Forelimb muscle (tissue), 1 donor: ENCODE measurements around the gene EEF1AKMT4. TPM values are rescaled to one million over a fixed set of nuclear protein-coding genes. Genes with fewer than 3 reads are reported as not detected.

ENCODE experiments used
- DNase-seq: peaks from one replicate; pipeline ENCODE4 v3.0.0-alpha.2; 2013; ENCODE audit warnings: low read depth
- polyA plus RNA-seq: library from polyadenylated mRNA; unstranded; fragments of 120-200 nt; gene quantifications from one replicate; pipeline ENCODE4 v1.2.1, GENCODE V29; 2013; ENCODE audit not compliant: insufficient read length

Gene EEF1AKMT4
- 1.4 TPM for polyA plus RNA-seq

- peak; percentile 94 for DNase-seq
These were observed at the start of gene EEF1AKMT4 for GRCh38 chr3:184249412-184250166. EEF1AKMT4 (plus strand) TSS chr3:184249672; CDS start chr3:184249695, 23 bp downstream.

DNA sequence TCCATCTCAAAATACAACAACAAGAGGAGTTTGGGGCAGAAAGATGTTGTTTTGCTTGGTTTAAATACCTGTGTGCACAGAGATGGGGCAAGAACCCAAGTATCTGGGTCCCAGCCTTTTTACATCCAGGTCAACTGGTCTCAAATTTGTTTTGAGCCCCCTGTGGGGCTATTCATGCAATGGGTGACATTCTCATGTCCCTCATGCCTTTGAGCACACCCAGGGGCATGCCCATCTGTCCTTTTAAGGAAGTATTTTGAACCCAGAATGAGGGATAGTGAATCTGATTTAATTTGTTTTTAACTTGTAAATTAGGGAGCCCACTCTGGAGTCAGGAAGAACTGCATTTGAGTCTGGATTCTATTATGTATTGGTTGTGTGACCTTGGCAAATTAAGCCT, 48.6 kb upstream of the EEF1AKMT4 start:
- DNase-seq: no peak

- DNase-seq: no peak
These were observed 45.9 kb upstream of the EEF1AKMT4 start for GRCh38 chr3:184203526-184203925.

- DNase-seq: no peak
These were observed 40.1 kb upstream of the EEF1AKMT4 start for GRCh38 chr3:184209146-184209923.

- DNase-seq: no peak
These were observed 38.2 kb upstream of the EEF1AKMT4 start for GRCh38 chr3:184211297-184211696.

DNA sequence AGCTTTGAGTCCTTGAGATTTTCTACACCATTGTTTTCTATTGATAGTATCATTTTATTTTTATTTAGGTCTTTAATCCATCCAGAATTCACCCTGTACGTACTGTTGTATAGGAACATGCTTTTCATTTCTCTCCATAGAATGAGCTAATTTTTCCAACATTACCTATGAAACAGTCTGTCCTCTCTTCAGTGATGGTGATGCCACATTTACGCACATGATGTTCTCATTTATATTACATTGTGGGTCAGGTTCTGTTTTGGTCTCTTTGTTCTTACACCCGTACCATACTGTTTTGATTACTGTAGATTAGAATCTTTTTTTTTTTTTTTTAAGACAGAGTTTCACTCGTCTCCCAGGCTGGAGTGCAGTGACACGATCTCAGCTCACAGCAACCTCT, 37.8 kb upstream of the EEF1AKMT4 start:
- no peak for DNase-seq

DNA sequence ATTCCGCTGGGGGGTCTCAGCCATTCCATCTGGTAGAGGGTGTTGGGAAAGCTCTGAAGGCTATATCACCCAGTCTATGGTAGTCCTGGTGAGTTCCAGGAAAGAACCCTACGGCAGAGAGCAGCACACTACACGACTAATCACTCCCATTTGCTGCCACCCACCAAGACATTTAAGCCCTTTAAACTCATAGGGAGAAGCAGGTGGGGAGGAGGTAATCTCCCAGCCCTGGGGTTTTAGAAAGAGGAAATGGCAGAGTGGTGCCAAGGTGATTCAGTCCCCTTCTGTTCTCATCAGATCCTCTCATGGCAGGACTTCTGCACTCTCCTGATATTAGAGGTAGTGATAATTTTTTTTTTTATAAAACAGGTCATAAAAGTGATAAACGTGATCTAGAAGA, 30.7 kb upstream of the EEF1AKMT4 start:
- no peak for DNase-seq

GRCh38 chr3:184222521-184222920, 27.0 kb upstream of the EEF1AKMT4 start:
- no peak for DNase-seq

GRCh38 chr3:184223946-184224345, 25.5 kb upstream of the EEF1AKMT4 start:
- DNase-seq: no peak

GRCh38 chr3:184227481-184227935, 22.0 kb upstream of the EEF1AKMT4 start:
- DNase-seq: no peak

- no peak for DNase-seq
These were observed 20.9 kb upstream of the EEF1AKMT4 start for GRCh38 chr3:184228376-184229137.

- no peak for DNase-seq
These were observed 19.9 kb upstream of the EEF1AKMT4 start, which contains the start of gene VWA5B2 for GRCh38 chr3:184229394-184230080. VWA5B2 (plus strand) TSS chr3:184229585; CDS start chr3:184230529, 944 bp downstream.

DNA sequence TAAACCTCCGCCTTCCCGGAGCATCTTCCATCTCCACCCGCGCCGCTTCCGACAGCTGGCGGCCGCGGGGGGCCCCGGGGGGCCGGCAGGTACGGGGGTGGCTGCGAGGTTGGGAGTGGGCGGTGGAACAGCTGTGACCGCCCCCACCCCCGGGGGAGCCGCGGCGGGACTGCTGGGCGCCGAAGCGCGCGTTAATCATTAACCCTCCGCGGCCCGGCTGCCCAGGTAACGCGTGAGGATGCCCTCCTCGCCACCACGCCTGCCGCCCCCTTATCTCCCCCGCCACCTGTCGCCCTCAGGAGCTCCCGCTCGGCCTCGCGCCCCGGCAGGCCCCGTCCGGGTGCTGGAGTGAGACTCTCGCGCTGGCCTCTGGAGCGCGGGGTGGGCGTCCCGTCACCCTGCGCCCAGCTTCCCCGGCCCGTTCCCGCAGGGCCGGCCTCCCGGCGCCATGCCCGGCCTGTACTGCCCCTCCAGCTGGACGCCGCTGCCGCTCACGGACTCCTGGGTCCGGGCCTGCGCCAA, 19.3 kb upstream of the EEF1AKMT4 start:
- no peak for DNase-seq

DNA sequence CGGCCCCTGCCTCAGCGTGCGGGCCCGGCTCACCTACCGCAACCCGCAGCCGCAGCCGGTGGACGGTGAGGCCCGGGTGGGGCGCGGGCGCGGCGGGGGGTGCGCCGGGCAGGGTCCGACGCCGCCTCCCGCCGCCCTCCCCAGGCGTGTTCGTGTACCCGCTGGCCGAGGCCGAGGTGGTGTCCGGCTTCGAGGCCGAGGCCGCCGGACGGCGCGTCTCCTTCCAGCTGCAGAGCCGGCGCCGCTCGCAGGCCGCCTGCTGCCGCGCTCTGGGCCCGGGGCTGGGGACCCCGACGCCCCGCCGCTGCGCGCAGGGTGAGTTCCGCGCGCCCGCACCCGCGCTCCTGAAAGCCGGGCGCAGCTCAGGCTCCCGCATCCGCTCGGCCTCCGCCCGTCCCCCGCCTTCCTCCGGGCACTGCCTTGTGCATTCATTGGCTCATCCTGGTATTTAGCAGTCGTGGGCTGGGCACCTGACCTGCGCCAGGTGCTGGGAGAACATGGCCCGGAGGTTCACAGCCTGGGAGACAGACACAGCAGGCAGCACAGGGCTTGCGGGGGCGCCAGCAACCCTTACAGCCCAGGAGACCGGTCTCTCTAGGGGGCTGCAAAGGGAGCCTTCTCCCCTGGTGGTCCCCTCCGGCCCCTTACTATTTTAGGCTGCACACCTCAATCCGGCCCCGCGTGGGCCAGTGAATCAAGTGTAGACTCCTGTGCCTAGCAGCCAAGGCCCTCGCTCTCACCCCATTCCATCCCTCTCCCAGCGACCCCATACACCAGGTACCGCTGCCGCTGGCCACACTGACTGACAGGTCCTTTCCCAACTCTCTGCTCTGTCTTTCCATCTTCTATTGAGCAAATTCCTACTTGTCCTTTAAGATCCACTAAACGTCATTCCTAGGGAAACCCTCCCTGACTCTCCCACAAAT, 18.6 kb upstream of the EEF1AKMT4 start:
- DNase-seq: no peak

DNA sequence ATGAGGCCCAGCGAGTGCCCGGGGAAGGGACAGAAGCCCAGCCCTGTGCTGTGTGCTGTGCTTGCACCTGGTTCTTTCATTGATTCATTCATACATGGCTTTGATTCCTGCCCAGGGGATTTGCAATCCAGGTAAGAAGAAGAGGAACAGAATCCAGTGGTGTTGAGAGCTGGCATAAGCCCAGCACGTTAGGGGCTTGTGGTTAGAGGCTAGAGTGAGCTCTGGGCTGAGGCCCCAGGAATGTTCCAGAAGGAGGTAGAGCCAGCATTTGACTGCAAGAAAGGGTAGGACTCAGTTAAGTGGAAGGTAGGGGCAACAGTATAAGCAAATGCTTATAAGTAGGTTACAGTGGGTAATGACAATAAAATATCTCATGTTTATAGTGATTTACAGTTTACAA, 17.8 kb upstream of the EEF1AKMT4 start:
- DNase-seq: no peak

- DNase-seq: no peak
These were observed 16.2 kb upstream of the EEF1AKMT4 start for GRCh38 chr3:184233127-184233843.

- no peak for DNase-seq
These were observed 15.2 kb upstream of the EEF1AKMT4 start for GRCh38 chr3:184234224-184234623.

DNA sequence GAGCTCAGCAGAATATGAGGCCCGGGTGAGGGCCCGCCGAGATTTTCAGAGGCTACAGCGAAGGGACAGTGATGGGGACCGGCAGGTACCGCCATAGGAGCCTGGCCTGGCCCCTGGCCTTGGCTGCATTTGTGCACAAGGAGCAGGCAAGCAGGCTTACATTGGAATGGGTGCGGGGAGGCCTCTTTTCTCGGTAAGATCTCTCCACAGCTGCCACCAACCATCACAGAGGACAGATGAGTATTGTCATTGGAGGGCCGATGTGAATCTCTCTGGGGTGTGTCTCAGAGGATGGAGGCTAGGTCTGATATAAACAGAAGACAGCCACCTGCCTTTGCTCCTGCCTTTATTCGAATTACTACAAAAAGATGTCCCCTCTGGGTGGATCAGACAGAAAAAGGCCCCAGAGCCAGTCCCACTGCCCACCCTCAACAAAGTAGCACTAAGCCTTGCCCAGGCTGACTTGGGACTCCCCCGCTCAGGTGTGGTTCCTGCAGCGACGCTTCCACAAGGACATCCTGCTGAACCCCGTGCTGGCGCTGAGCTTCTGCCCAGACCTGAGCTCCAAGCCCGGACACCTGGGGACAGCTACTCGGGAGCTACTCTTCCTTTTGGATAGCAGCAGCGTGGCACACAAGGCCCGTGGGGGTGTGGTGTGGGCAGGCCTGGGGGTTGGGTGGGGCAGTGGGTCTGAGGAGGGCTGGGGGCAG, 14.6 kb upstream of the EEF1AKMT4 start:
- DNase-seq: no peak
